Measurements from ENCODE around the gene DNAJC8. TPM values are rescaled to one million over a fixed set of nuclear protein-coding genes. Genes with fewer than 3 reads are reported as not detected.

The DNAJC8 gene
- total RNA-seq, 1 experiment from 2014 or later: 61.4 TPM

DNA sequence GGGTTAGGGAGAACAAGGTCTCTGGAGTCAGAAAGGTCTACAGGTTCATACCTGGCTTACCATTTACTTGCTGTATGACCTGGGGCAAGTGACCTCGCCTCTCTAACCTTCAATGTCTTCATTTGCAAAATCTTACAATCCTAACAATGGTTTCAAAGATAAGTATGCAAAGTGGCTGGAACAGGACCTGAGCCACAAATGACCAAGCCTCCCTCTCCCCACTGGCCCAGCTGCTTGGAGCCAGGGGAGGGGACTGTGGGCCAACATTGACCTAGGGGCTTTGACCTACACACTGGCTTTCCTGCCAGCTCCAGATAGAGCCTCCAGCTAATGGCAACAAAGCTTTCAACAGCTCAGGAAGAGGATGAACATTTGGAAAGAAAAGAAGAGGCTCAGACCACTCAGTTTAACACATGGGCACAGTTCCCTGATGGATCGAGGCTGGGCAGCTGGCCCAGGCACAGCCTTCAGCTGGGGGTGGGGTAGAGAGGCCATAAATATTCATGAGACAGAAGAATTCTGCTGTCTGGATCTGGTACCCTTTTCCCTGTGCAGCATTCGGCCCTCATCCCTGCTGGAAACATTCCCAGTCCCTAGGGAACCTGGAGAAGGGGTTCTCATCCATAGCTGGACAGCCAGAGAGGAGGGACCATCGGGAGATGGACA is 69.2 kb downstream of the DNAJC8 start:
- H3K36me3 ChIP-seq (ENCODE audit: low read depth): no peaks in the 10 kb centered on the region
- intact Hi-C loops (cut with micrococcal nuclease; ENCODE audit: unreplicated experiment): no loop called here
- H3K9me3 ChIP-seq (ENCODE audit: insufficient read depth, low read depth): no peaks in the 10 kb centered on the region
- H3K4me1 ChIP-seq (replicated peaks; ENCODE audit: insufficient read depth): no peaks in the 10 kb centered on the region
- no peak overlapping the region for H2AFZ ChIP-seq
- H3F3A ChIP-seq (ENCODE audit: insufficient read depth, low read depth): no peaks in the 10 kb centered on the region
- H3K9me2 ChIP-seq (ENCODE audit: insufficient read depth): no peaks in the 10 kb centered on the region
- DNase-seq: no peak
- H3K27me3 ChIP-seq (ENCODE audit: insufficient read depth, low read depth): no peaks in the 10 kb centered on the region
- no peaks in the 10 kb centered on the region for H3K79me2 ChIP-seq (ENCODE audit: low read depth)
- H3K27ac ChIP-seq: no peak overlapping the region
- H3K4me3 ChIP-seq: no peak overlapping the region
- POLR2A ChIA-PET (ENCODE audit: unreplicated experiment): no interaction called here
- BruUV-seq (replicated peaks): no TSS peak
- H4K20me1 ChIP-seq (ENCODE audit: insufficient read depth): no peaks in the 10 kb centered on the region
- CTCF ChIA-PET: no interaction called here
- TF ChIP-seq EZH2 (IDR thresholded peaks at IDR 0.05; ENCODE audit: low read depth): no peak
- TF ChIP-seq, protein P1, sequence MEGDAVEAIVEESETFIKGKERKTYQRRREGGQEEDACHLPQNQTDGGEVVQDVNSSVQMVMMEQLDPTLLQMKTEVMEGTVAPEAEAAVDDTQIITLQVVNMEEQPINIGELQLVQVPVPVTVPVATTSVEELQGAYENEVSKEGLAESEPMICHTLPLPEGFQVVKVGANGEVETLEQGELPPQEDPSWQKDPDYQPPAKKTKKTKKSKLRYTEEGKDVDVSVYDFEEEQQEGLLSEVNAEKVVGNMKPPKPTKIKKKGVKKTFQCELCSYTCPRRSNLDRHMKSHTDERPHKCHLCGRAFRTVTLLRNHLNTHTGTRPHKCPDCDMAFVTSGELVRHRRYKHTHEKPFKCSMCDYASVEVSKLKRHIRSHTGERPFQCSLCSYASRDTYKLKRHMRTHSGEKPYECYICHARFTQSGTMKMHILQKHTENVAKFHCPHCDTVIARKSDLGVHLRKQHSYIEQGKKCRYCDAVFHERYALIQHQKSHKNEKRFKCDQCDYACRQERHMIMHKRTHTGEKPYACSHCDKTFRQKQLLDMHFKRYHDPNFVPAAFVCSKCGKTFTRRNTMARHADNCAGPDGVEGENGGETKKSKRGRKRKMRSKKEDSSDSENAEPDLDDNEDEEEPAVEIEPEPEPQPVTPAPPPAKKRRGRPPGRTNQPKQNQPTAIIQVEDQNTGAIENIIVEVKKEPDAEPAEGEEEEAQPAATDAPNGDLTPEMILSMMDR (conservative IDR thresholded peaks at IDR 0.05): no peak
- H3K4me2 ChIP-seq: no peak overlapping the region

DNA sequence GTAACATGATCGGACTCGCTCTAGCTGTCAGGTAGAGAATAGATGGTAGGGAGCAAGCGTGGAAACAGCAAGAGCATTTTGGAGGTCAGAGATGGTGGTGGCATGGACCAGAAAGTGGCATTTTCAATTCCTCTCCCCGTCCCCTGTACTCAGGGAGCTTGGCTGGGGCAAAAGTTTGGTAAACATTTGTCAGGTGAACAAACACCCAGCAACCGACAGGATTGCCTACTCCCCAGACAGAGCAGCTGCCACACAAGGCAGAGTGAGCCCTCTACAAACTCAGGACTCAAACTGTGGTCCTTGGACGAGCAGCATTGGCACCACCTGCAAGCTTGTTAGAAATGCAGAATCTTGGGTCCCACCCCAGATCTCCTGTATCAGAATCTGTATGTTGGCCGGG is 70.7 kb downstream of the DNAJC8 start:
- DNase-seq: no peak
- H3K27me3 ChIP-seq (ENCODE audit: insufficient read depth, low read depth): no peaks in the 10 kb centered on the region
- no peaks in the 10 kb centered on the region for H3K4me1 ChIP-seq (replicated peaks; ENCODE audit: insufficient read depth)
- no peak overlapping the region for H3K4me2 ChIP-seq
- H3F3A ChIP-seq (ENCODE audit: insufficient read depth, low read depth): no peaks in the 10 kb centered on the region; the same call in 1 of the 2 replicates
- ChIA-PET POLR2A (ENCODE audit: unreplicated experiment) (no interaction called here), CTCF (no interaction called here)
- intact Hi-C loops (cut with micrococcal nuclease; ENCODE audit: unreplicated experiment): no loop called here
- H4K20me1 ChIP-seq (ENCODE audit: insufficient read depth): no peaks in the 10 kb centered on the region
- no peaks in the 10 kb centered on the region for H3K79me2 ChIP-seq (ENCODE audit: low read depth)
- H3K27ac ChIP-seq: no peak overlapping the region
- no peaks in the 10 kb centered on the region for H3K9me2 ChIP-seq (ENCODE audit: insufficient read depth)
- no peak for TF ChIP-seq EZH2 (IDR thresholded peaks at IDR 0.05; ENCODE audit: low read depth)
- TF ChIP-seq, protein P1 (conservative IDR thresholded peaks at IDR 0.05): no peak
- no peak overlapping the region for H2AFZ ChIP-seq
- H3K36me3 ChIP-seq (ENCODE audit: low read depth): no peaks in the 10 kb centered on the region
- no peaks in the 10 kb centered on the region for H3K9me3 ChIP-seq (ENCODE audit: insufficient read depth, low read depth)
- no TSS peak for BruUV-seq (replicated peaks)
- no peak overlapping the region for H3K4me3 ChIP-seq

DNA sequence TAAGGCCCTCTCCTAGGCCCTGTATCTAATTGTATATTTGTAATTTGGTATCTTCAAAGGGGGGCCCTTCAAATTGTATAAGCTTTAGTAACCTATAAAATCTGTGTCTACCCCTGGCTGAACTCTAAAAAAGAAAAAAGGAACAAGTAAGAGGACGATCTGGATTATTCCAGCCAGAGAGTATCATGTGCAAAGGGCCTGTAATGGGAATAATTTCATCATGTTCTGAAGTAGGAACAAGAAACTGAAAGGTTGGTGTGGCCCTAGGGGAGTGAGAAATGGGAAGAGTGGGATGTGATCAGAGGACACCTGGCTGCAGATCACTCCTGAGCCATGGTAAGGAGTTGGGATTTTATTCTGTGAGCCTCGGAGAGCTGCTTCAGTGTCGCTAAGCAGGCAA is 71.1 kb downstream of the DNAJC8 start:
- Histone ChIP-seq H2AFZ (no peak overlapping the region), H3K4me2 (no peak overlapping the region), H4K20me1 (ENCODE audit: insufficient read depth) (no peaks in the 10 kb centered on the region), H3K9me3 (ENCODE audit: insufficient read depth, low read depth) (no peaks in the 10 kb centered on the region), H3K4me1 (replicated peaks; ENCODE audit: insufficient read depth) (no peaks in the 10 kb centered on the region), H3K36me3 (ENCODE audit: low read depth) (no peaks in the 10 kb centered on the region), H3K27me3 (ENCODE audit: insufficient read depth, low read depth) (no peaks in the 10 kb centered on the region), H3K9me2 (ENCODE audit: insufficient read depth) (no peaks in the 10 kb centered on the region), H3F3A (ENCODE audit: insufficient read depth, low read depth) (no peaks in the 10 kb centered on the region; the same call in 1 of the 2 replicates), H3K4me3 (no peak overlapping the region), H3K79me2 (ENCODE audit: low read depth) (no peaks in the 10 kb centered on the region), H3K27ac (no peak overlapping the region)
- BruUV-seq (replicated peaks): no TSS peak
- no peak for TF ChIP-seq EZH2 (IDR thresholded peaks at IDR 0.05; ENCODE audit: low read depth)
- TF ChIP-seq, protein P1 (conservative IDR thresholded peaks at IDR 0.05): no peak
- no peak for DNase-seq
- intact Hi-C loops (cut with micrococcal nuclease; ENCODE audit: unreplicated experiment): no loop called here
- ChIA-PET CTCF (no interaction called here), POLR2A (ENCODE audit: unreplicated experiment) (no interaction called here)
